ENCODE data around the gene GLIS2.

- TF ChIP-seq CTCF (IDR thresholded peaks at IDR 0.05) (no peak), POLR2AphosphoS5 (IDR thresholded peaks at IDR 0.05) (peak; percentile 10 to 44)
These were observed 16.9 kb upstream of the GLIS2 start for GRCh38 chr16:4298761-4299522.
